Heart left ventricle (tissue), 16 donors: ENCODE data around the gene ZNF20. TPM values are rescaled to one million over a fixed set of nuclear protein-coding genes. Genes with fewer than 3 reads are reported as not detected.

Experiments
- ATAC-seq, 4 donors: fragments of 200-7000 bp; cut with Tn5 transposase; one replicate each; pipeline ENCODE4 v1.9.1; 2020 to 2022; ENCODE audit warnings: moderate library complexity in 4 of 4, mild to moderate bottlenecking in 3 of 4, moderate number of reproducible peaks in 1 of 4
- DNase-seq, 5 donors: peaks; one replicate each; pipeline ENCODE4 v3.0.0-alpha.2; 2020
- H3K27ac ChIP-seq, 12 donors: fragments of 200-600 bp; sonication (generic) in 4 of 12; one replicate each; pipeline versions ENCODE4 v1.5.0 to v1.8.0; 2016 to 2022; ENCODE audit warnings: mild to moderate bottlenecking in 2 of 12
- H3K27me3 ChIP-seq, 9 donors: fragments of 200-600 bp; sonication (generic) in 2 of 9; one replicate each; pipeline versions ENCODE4 v1.5.1 to v1.8.0; 2016 to 2022; ENCODE audit warnings: mild to moderate bottlenecking in 3 of 9
- H3K36me3 ChIP-seq, 9 donors: fragments of 200-600 bp; sonication (generic) in 2 of 9; one replicate each; pipeline versions ENCODE4 v1.5.0 to v1.8.0; 2018 to 2022; ENCODE audit warnings: mild to moderate bottlenecking in 2 of 9
- H3K4me1 ChIP-seq, 12 donors: fragments of 200-600 bp; sonication (generic) in 4 of 12; one replicate each; pipeline versions ENCODE4 v1.5.0 to v1.8.0; 2016 to 2022; ENCODE audit warnings: mild to moderate bottlenecking in 3 of 12
- H3K4me3 ChIP-seq, 12 donors: fragments of 200-600 bp; sonication (generic) in 4 of 12; one replicate each; pipeline versions ENCODE4 v1.5.0 to v1.8.0; 2017 to 2022; ENCODE audit warnings: mild to moderate bottlenecking in 9 of 12, moderate library complexity in 4 of 12
- H3K9me3 ChIP-seq, 12 donors: fragments of 200-600 bp; sonication (generic) in 4 of 12; one replicate each; pipeline versions ENCODE4 v1.5.0 to v1.8.0; 2016 to 2022; ENCODE audit warnings: mild to moderate bottlenecking in 1 of 12
- POLR2A ChIP-seq, 2 donors: fragments of 450-650 bp; IDR thresholded peaks; one replicate each; pipeline ENCODE4 v1.6.1; 2017; ENCODE audit warnings: antibody characterized with exemption in 2 of 2, mild to moderate bottlenecking in 2 of 2, moderate library complexity in 2 of 2
- WGBS, 4 donors: extraction: QIAGEN DNeasy Blood & Tissue Kit in 2 of 4; methylation state at CpG; one replicate each; pipeline versions ENCODE4 v1.1.5 to v1.1.7; 2013 to 2018; 5-methylcytosine and 5-hydroxymethylcytosine counted together
- intact Hi-C, 10 donors: fragments of 100-400 bp; cut with DNase I; formaldehyde crosslinking; loops; one replicate each; pipeline versions ENCODE4 v1.11.1 to v1.14.2; 2022
- polyA plus RNA-seq, 2 donors: library from polyadenylated mRNA; stranded (reverse); fragments of 200-250 nt; gene quantifications; one replicate each; pipeline ENCODE4 v1.2.3, GENCODE V29; 2013
- total RNA-seq, 9 donors: library from RNA; depleted of rRNA in 2 of 9; stranded (reverse); fragments of >200 nt in 2 of 9; fragmentation: NEBNext Ultra II Directional in 3 of 9; extraction: Animal tissue kit (Norgen Biotek cat#: 25700) in 3 of 9; gene quantifications; one replicate each; pipeline versions ENCODE4 v1.1.0 to v1.2.4, GENCODE V29; 2016 to 2023
- TF ChIP-seq, protein P1 (sequence below), 12 donors: fragments of 200-600 bp; sonication (generic) in 4 of 12; IDR thresholded peaks; one replicate each; pipeline versions ENCODE4 v1.5.0 to v1.8.0; 2018 to 2022; ENCODE audit warnings: antibody characterized with exemption in 12 of 12, mild to moderate bottlenecking in 5 of 12
- donor health status: ischemic (EF 13 %, LVEDD 7.1; RV severe dilation, severe dysfunction).
- donor health status: healthy with polysubstance abuse.
- donor health status: DM: no; HTN: yes; CAD: no.
- donor health status: DM: no; HTN: no; CAD: no.
- donor health status: ischemic (EF 25% LVEDD 6.9; RV normal size, moderate dysfunction).
- donor health status: ischemic (EF 25% LVEDD 5.7; RV mildly dilated, moderate dysfunction).
- donor health status: healthy.
- donor health status: DM: yes; HTN: yes; CAD: no.
- donor health status: ischemic (EF 35%, LVEDD 5.7; RV mildly dilated, moderate dysfunction).
- donor health status: nonischemic (EF 11% LVEDD 7.7; RV severe dilation, severe dysfunction).
- donor health status: DM: yes; HTN: yes; CAD: no.
- donor health status: PGD.
- donor health status: ischemic (EF 29% LVEDD 5.4; RV normal size, mild dysfunction).
- donor health status: nonischemic (EF 23%, LVEDD 6.1; RV moderate dilation, normal function).

ZNF20 gene
- total and polyA plus RNA-seq, 11 donors: 0.63 to 2.7 (median 1.4) TPM; not detected in 3

DNA sequence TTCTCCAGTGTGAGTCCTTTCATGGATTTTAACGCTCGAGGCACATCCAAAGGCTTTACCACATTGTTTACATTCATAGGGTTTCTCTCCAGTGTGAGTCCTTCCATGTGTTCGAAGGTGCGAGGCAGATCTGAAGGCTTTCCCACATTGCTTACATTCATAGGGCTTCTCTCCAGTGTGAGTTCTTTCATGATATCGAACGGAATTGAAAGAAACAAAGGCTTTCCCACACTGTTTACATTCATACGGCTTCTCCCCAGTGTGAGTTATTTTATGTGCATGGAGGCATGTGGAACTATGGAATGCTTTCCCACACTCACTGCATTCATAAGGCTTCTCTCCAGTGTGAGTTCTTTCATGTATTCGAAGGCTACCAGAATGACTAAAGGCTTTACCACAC lies 5.2 kb upstream of the ZNF20 start:
- no peaks in the 10 kb centered on the region for H3K27me3 ChIP-seq

DNA sequence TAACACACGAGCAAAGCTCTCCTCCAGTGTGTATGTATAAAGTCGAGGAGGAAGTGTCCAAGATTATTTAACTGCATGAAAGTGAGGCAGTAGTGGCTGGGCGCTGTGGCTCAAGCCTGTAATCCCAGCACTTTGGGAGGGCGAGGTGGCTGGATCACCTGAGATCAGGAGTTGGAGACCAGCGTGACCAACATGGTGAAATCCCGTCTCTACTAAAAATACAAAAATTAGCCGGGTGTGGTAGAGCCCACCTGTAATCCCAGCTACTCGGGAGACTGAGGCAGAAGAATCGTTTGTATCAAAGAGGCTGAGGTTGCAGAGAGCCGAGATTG lies 1.2 kb upstream of the ZNF20 start:
- H3K27me3 ChIP-seq: no peaks in the 10 kb centered on the region
- DNase-seq: no peak
- intact Hi-C loops: loop anchor here (1.0 to 10.0 kb wide), 23 partner anchors 49 to 347 kb away; partner anchors contain the start of genes ZNF491 (in 5 of the 10), ZNF763 (in 4 of the 10), ZNF69 (in 1 of the 10) and ZNF700 (in 1 of the 10)

More for the DNA sequence above, 5.2 kb upstream of the ZNF20 start:
- ATAC-seq (no peak), DNase-seq (no peak)
- intact Hi-C loops: loop anchor here in 4 of 10 donors (10.0 kb wide), 3 partner anchors 161 to 351 kb away; partner anchors contain the start of genes ZNF491 (in 2 of the 4) and ZNF700 (in 1 of the 4)
- H3K4me3 ChIP-seq: no peak overlapping the region
- H3K4me1 ChIP-seq: peaks cover 0 to 11% (median 9%) of the 10 kb centered on the region in 12 donors
- H3K27ac ChIP-seq: no peak overlapping the region
- H3K36me3 ChIP-seq: peaks cover 10 to 59% (median 41%) of the 10 kb centered on the region in 9 donors
- WGBS, 4 donors: 92 to 98% (median 95%) methylated on average over 8 of the region's 8 CpGs
- TF ChIP-seq POLR2A (IDR thresholded peaks at IDR 0.05): no peak
- TF ChIP-seq, protein P1, sequence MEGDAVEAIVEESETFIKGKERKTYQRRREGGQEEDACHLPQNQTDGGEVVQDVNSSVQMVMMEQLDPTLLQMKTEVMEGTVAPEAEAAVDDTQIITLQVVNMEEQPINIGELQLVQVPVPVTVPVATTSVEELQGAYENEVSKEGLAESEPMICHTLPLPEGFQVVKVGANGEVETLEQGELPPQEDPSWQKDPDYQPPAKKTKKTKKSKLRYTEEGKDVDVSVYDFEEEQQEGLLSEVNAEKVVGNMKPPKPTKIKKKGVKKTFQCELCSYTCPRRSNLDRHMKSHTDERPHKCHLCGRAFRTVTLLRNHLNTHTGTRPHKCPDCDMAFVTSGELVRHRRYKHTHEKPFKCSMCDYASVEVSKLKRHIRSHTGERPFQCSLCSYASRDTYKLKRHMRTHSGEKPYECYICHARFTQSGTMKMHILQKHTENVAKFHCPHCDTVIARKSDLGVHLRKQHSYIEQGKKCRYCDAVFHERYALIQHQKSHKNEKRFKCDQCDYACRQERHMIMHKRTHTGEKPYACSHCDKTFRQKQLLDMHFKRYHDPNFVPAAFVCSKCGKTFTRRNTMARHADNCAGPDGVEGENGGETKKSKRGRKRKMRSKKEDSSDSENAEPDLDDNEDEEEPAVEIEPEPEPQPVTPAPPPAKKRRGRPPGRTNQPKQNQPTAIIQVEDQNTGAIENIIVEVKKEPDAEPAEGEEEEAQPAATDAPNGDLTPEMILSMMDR (IDR thresholded peaks at IDR 0.05): no peak
- H3K9me3 ChIP-seq: peaks cover 0 to 18% (median 0%) of the 10 kb centered on the region in 12 donors

GRCh38 chr19:12140545-12141404 lies 625 bp upstream of the ZNF20 start:
- peak overlapping the region in 10 of 12 donors; percentile 72 to 91 (median 83) for H3K27ac ChIP-seq
- 3 to 4% (median 4%) methylated on average over 17 of the region's 17 CpGs for WGBS, 4 donors
- intact Hi-C loops: loop anchor here (1.0 to 10.0 kb wide), 24 partner anchors 48 to 346 kb away; partner anchors contain the start of genes ZNF491 (in 5 of the 10), ZNF763 (in 4 of the 10), ZNF69 (in 1 of the 10) and ZNF700 (in 1 of the 10)

More for the DNA sequence above, 1.2 kb upstream of the ZNF20 start:
- ATAC-seq: no peak
- Histone ChIP-seq H3K27ac (no peak overlapping the region), H3K4me3 (peak overlapping the region in 3 of 12 donors; percentile 77 to 93 (median 90)), H3K4me1 (peaks cover 3 to 25% (median 19%) of the 10 kb centered on the region in 12 donors), H3K36me3 (peaks cover 6 to 42% (median 30%) of the 10 kb centered on the region in 9 donors), H3K9me3 (peaks cover 0 to 18% (median 0%) of the 10 kb centered on the region in 12 donors)
- 57 to 59% (median 58%) methylated on average over 10 of the region's 10 CpGs for WGBS, 4 donors
- TF ChIP-seq POLR2A (IDR thresholded peaks at IDR 0.05): no peak
- TF ChIP-seq, protein P1 (IDR thresholded peaks at IDR 0.05): peak in 2 of 12 donors; percentile 12 to 24

More at GRCh38 chr19:12140545-12141404, 625 bp upstream of the ZNF20 start:
- Histone ChIP-seq H3K4me1 (peaks cover 3 to 25% (median 19%) of the 10 kb centered on the region in 12 donors), H3K9me3 (peaks cover 0 to 15% (median 0%) of the 10 kb centered on the region in 12 donors), H3K27me3 (no peaks in the 10 kb centered on the region), H3K36me3 (peaks cover 0 to 40% (median 30%) of the 10 kb centered on the region in 9 donors), H3K4me3 (peak overlapping the region in 11 of 12 donors; percentile 60 to 98 (median 90))
- peak in 1 of 2 donors; percentile 2 for TF ChIP-seq POLR2A (IDR thresholded peaks at IDR 0.05)
- TF ChIP-seq, protein P1 (IDR thresholded peaks at IDR 0.05): peak; percentile 92 to 97 (median 94)
- DNase-seq (peak; percentile 87 to 92 (median 90)), ATAC-seq (peak; percentile 90 to 91 (median 91))
